Activated T-cell treated with anti-CD3 and anti-CD28 coated beads, Interleukin-2, amount 50 U/mL, for 4 hours (primary cell): Measurements from ENCODE around the gene CYP39A1. TPM values are rescaled to one million over a fixed set of nuclear protein-coding genes. Genes with fewer than 3 reads are reported as not detected.
"Not testable (repeated sequence)": the region's sequence is repeated elsewhere in the genome, so short reads cannot be mapped to it uniquely, and the experiment has no call there.

Experiments
- ATAC-seq, 2 donors: fragments of 200-7000 bp; cut with Tn5 transposase; one replicate each; pipeline ENCODE4 v1.10.0; 2021
- DNase-seq: peaks from one replicate; pipeline ENCODE4 v3.0.0-alpha.2; 2020
- H3K27me3 Mint-ChIP-seq: one replicate; pipeline ENCODE4 v1.8.0; 2021; ENCODE audit warnings: low read depth, mixed read lengths
- H3K36me3 Mint-ChIP-seq: one replicate; pipeline ENCODE4 v1.8.0; 2022; ENCODE audit warnings: mixed read lengths; ENCODE audit not compliant: insufficient read depth
- H3K4me1 Mint-ChIP-seq: one replicate; pipeline ENCODE4 v1.8.0; 2021; ENCODE audit warnings: low read depth, mixed read lengths
- H3K4me3 Mint-ChIP-seq: one replicate; pipeline ENCODE4 v1.8.0; 2021; ENCODE audit warnings: mild to moderate bottlenecking, moderate library complexity, mixed read lengths
- H3K9me3 Mint-ChIP-seq: one replicate; pipeline ENCODE4 v1.8.0; 2021; ENCODE audit warnings: mixed read lengths
- total RNA-seq, 3 donors: library from RNA; stranded (reverse); gene quantifications; one replicate each; pipeline ENCODE4 v1.2.1, GENCODE V29; 2021

Gene CYP39A1
- total RNA-seq, 3 donors from 2014 or later, result not detected

- DNase-seq (no peak), ATAC-seq (no peak)
- Mint-ChIP-seq H3K27me3 (peaks cover 6% of the 10 kb centered on the region), H3K36me3 (no peaks in the 10 kb centered on the region), H3K4me3 (no peak overlapping the region), H3K4me1 (no peaks in the 10 kb centered on the region), H3K9me3 (no peaks in the 10 kb centered on the region)
Observed at GRCh38 chr6:46661483-46661882, 8.9 kb upstream of the CYP39A1 start.

- no peak overlapping the region for H3K4me3 Mint-ChIP-seq
- H3K9me3 Mint-ChIP-seq, result no peaks in the 10 kb centered on the region
- ATAC-seq (no peak), DNase-seq (no peak)
- H3K36me3 Mint-ChIP-seq, result no peaks in the 10 kb centered on the region
- peaks cover 6% of the 10 kb centered on the region for H3K4me1 Mint-ChIP-seq
- H3K27me3 Mint-ChIP-seq, result peaks cover 36% of the 10 kb centered on the region
Observed at GRCh38 chr6:46657642-46658041, 5.0 kb upstream of the CYP39A1 start.

GRCh38 chr6:46655803-46656202 lies 3.2 kb upstream of the CYP39A1 start:
- Mint-ChIP-seq H3K4me1 (peaks cover 12% of the 10 kb centered on the region), H3K4me3 (no peak overlapping the region), H3K27me3 (peaks cover 50% of the 10 kb centered on the region), H3K36me3 (no peaks in the 10 kb centered on the region), H3K9me3 (no peaks in the 10 kb centered on the region)
- no peak for ATAC-seq
- no peak for DNase-seq

GRCh38 chr6:46653439-46654195 lies 999 bp upstream of the CYP39A1 start:
- peak overlapping the region; percentile 81 for H3K4me3 Mint-ChIP-seq
- peaks cover 12% of the 10 kb centered on the region for H3K4me1 Mint-ChIP-seq
- no peak for DNase-seq
- no peaks in the 10 kb centered on the region for H3K9me3 Mint-ChIP-seq
- peaks cover 59% of the 10 kb centered on the region for H3K27me3 Mint-ChIP-seq
- H3K36me3 Mint-ChIP-seq, result no peaks in the 10 kb centered on the region
- no peak for ATAC-seq

DNA sequence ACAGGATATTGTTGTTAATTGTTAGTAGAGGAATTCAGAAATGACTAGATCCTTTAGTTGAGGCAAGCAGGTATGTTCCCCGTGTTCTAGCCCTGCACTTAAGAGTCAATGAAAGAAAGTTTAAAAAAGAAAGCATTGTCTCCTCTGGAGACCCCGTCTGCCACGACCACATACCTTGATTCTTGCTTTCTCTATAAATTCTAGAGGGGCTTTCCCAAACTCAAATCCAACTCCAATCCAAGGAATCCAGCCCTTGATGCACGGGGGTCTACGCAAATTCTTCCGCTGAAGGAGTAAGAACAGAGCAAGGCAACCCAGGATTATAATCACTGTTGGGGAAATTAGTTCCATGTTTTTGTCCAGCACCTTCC lies 401 bp downstream of the CYP39A1 start:
- Mint-ChIP-seq H3K36me3 (no peaks in the 10 kb centered on the region), H3K4me1 (peaks cover 12% of the 10 kb centered on the region), H3K9me3 (no peaks in the 10 kb centered on the region), H3K27me3 (peaks cover 54% of the 10 kb centered on the region), H3K4me3 (peak overlapping the region; percentile 81)
- ATAC-seq (no peak), DNase-seq (no peak)

DNA sequence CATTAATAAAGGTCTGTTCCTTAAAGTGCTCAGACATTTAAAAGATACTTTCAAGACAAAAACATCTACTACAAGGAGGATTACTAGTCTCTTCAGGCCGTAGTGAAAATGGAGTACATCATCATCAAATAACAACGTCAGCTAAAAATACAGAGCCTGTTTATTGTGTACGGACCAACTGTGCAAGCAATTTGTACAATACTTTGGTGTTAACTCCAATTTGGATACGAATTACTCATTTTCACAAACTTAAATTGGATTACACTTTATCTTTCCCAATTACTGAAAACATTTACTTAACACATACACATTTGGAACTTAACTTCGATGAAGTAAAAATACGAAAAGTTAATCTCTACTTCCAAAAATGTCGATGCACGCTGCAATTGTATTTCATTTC lies 802 bp downstream of the CYP39A1 start:
- no peaks in the 10 kb centered on the region for H3K36me3 Mint-ChIP-seq
- H3K27me3 Mint-ChIP-seq, result peaks cover 54% of the 10 kb centered on the region
- peak overlapping the region; percentile 81 for H3K4me3 Mint-ChIP-seq
- H3K9me3 Mint-ChIP-seq, result no peaks in the 10 kb centered on the region
- peaks cover 12% of the 10 kb centered on the region for H3K4me1 Mint-ChIP-seq
- ATAC-seq, result no peak
- no peak for DNase-seq

DNA sequence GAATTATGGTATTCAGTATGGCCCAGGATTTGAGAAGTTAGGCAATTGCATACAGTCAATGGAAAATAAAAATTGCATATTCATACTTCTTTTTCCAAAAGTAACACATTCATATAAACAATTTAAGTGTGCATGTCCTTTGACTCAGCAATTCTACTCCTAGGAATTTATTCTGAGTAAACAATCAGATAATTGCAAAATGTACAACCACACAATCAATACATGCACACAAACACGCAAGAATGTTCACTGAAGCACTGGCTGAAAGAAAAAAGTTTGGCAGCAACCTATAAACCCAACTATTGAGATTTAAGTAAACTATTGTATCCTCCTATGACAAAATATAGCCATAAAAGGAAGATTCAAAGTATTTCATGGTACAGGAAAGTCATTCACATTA lies 1.6 kb downstream of the CYP39A1 start:
- Mint-ChIP-seq H3K4me1 (peaks cover 12% of the 10 kb centered on the region), H3K9me3 (no peaks in the 10 kb centered on the region), H3K27me3 (peaks cover 54% of the 10 kb centered on the region), H3K4me3 (no peak overlapping the region), H3K36me3 (no peaks in the 10 kb centered on the region)
- ATAC-seq (no peak), DNase-seq (no peak)

GRCh38 chr6:46648869-46649492 lies 3.6 kb downstream of the CYP39A1 start:
- no peak overlapping the region for H3K4me3 Mint-ChIP-seq
- H3K27me3 Mint-ChIP-seq, result peaks cover 38% of the 10 kb centered on the region
- peaks cover 3% of the 10 kb centered on the region for H3K9me3 Mint-ChIP-seq
- ATAC-seq, result no peak
- H3K4me1 Mint-ChIP-seq, result peaks cover 12% of the 10 kb centered on the region
- no peaks in the 10 kb centered on the region for H3K36me3 Mint-ChIP-seq
- no peak for DNase-seq

- not testable (repeated sequence) for ATAC-seq, H3K4me3 Mint-ChIP-seq, DNase-seq, H3K4me1 Mint-ChIP-seq, H3K36me3 Mint-ChIP-seq, H3K9me3 Mint-ChIP-seq
- peaks cover 31% of the 10 kb centered on the region for H3K27me3 Mint-ChIP-seq
Observed at GRCh38 chr6:46648108-46648507, 4.5 kb downstream of the CYP39A1 start.

GRCh38 chr6:46645265-46645664 lies 7.4 kb downstream of the CYP39A1 start:
- Mint-ChIP-seq H3K4me3 (no peak overlapping the region), H3K9me3 (peaks cover 3% of the 10 kb centered on the region), H3K36me3 (no peaks in the 10 kb centered on the region), H3K4me1 (peaks cover 5% of the 10 kb centered on the region), H3K27me3 (peaks cover 14% of the 10 kb centered on the region)
- ATAC-seq, result no peak
- no peak for DNase-seq

GRCh38 chr6:46642928-46643751 lies 9.5 kb downstream of the CYP39A1 start:
- H3K9me3 Mint-ChIP-seq, result peaks cover 3% of the 10 kb centered on the region
- no peaks in the 10 kb centered on the region for H3K36me3 Mint-ChIP-seq
- H3K4me1 Mint-ChIP-seq, result peaks cover 5% of the 10 kb centered on the region
- ATAC-seq (peak; percentile 97 to 98), DNase-seq (no peak)
- H3K4me3 Mint-ChIP-seq, result no peak overlapping the region
- H3K27me3 Mint-ChIP-seq, result peaks cover 13% of the 10 kb centered on the region

DNA sequence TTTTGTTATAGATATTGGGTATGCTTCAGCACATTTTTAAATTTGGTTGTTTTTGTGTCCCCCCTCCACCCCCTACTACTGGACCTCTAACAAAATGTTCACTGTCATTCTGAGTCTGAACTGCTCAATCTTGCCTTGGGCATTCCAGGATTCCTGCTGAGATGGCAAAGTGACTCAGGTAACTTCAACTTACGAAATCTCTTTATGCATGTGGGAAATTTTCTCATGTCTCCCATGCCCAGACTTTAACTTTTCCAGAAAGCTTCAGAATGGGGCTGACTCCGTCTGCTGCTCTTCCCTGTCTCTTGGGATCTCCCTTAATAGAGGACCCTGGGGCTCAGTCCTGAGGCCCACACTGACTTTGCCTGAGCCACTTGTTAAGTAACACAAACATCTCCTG lies 14.0 kb downstream of the CYP39A1 start:
- Mint-ChIP-seq H3K36me3 (no peaks in the 10 kb centered on the region), H3K27me3 (peaks cover 18% of the 10 kb centered on the region), H3K4me1 (peaks cover 5% of the 10 kb centered on the region), H3K4me3 (no peak overlapping the region), H3K9me3 (no peaks in the 10 kb centered on the region)
- ATAC-seq, result no peak
- no peak for DNase-seq

GRCh38 chr6:46637933-46638332 lies 14.7 kb downstream of the CYP39A1 start:
- peaks cover 4% of the 10 kb centered on the region for H3K4me1 Mint-ChIP-seq
- peaks cover 18% of the 10 kb centered on the region for H3K27me3 Mint-ChIP-seq
- ATAC-seq (no peak), DNase-seq (no peak)
- H3K9me3 Mint-ChIP-seq, result no peaks in the 10 kb centered on the region
- no peaks in the 10 kb centered on the region for H3K36me3 Mint-ChIP-seq
- H3K4me3 Mint-ChIP-seq, result no peak overlapping the region

DNA sequence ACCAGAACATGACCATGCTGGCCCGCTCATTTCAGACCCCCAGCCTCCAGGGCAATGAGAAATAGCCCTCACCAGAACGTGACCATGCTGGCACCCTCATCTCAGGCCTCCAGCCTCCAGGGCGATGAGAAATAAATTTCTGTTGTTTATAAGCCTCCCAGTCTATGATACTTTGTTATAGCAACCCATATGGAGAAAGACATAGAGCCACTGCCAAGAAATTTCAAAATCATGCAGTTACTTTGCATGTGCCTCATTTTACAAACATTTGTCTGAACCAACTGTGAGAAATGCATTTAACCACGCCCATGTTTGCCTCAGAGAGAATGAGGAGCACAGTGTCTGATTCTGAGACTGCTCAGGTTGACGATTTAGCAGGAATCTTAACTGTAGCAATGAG lies 15.5 kb downstream of the CYP39A1 start:
- Mint-ChIP-seq H3K9me3 (no peaks in the 10 kb centered on the region), H3K36me3 (no peaks in the 10 kb centered on the region), H3K27me3 (peaks cover 16% of the 10 kb centered on the region), H3K4me1 (no peaks in the 10 kb centered on the region), H3K4me3 (no peak overlapping the region)
- ATAC-seq, result no peak
- DNase-seq, result no peak
